T1000 (cell line): ENCODE results near the gene STARD3.
"Not testable (repeated sequence)": the region's sequence is repeated elsewhere in the genome, so short reads cannot be mapped to it uniquely, and the experiment has no call there.

Experiments used
- DNase-seq: peaks from one replicate; lab custom pipeline; 2025; ENCODE audit warnings: mixed read lengths; lab: John Stamatoyannopoulos, UW

Gene STARD3

GRCh38 chr17:39636927-39637736 lies at the start of gene STARD3:
Gene STARD3, plus strand, starts transcription at chr17:39637144. Its CDS starts 16,388 bp downstream, at chr17:39653532.
- DNase-seq = peak; percentile 70

- not testable (repeated sequence) for DNase-seq
Measured at GRCh38 chr17:39590180-39590579, 46.8 kb upstream of the STARD3 start.

DNA sequence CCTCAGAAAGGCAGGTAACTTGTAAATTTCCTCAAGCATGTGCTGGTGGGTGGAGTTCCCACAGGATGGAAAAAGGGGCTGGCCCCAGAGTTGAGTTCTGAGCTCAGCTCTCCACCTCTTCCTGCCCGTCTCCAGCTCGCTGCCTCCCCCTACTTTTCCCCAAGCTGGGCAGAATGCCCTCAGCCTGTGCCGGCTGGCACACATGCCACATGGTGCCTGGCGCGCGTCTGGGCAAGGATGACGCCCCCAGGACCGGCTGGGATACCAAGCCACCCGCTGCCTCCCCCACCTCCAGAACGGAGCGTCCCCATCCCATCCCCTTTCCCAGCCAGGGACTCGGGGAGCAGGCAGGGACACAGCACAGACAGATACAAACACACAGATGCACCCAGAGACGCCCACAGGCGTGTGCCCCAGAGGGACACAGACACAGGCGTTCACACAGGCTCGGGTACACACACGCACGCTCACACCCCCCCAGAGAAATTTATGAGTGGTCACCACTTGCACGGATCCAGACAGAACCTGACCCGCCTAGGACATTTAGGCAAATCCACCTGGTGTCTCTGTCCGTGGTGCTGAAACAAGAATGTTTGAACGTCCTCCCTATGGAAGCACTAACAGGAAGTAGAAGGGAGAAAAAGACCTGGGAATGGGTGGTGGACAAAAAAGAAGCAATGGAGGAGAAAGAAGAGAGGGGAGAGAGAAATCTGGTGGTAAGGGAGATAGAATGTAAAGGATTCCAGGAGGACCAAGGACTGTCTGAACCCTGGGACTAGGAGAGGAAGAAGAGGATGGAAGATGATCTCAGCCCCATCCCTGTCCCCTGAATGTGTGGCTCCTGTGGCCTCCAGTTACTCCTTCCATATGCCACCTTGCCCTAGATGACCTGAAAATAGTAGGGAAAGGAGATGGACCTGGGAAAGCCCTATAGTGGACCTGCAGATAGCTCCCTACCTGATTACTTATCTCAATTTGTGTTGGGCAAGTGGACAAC lies 44.7 kb upstream of the STARD3 start:
- DNase-seq = peak; percentile 20

GRCh38 chr17:39593371-39593770 lies 43.6 kb upstream of the STARD3 start:
- no peak for DNase-seq

DNA sequence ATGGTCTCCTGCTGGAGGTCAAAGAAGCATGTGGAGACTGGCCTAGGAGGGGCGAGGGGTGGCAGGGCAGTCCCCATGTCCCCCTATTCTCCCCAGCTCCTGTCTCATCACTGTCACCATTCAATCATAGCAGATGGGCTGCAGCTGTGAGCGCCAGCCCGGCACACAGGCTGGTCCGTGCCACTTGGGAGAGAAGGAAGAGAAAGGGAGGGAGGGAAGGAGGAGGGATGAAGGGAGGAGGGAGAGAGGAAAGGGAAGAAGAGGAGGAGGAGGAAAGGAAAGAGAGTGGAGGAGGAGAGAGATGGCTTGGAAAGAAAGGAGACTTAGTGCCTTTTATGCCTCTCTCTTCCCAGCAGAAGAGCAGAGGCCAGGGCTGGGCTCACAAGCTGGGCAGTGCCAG lies 41.6 kb upstream of the STARD3 start:
- no peak for DNase-seq

- DNase-seq = no peak
Measured at GRCh38 chr17:39595928-39596510, 40.9 kb upstream of the STARD3 start.

DNA sequence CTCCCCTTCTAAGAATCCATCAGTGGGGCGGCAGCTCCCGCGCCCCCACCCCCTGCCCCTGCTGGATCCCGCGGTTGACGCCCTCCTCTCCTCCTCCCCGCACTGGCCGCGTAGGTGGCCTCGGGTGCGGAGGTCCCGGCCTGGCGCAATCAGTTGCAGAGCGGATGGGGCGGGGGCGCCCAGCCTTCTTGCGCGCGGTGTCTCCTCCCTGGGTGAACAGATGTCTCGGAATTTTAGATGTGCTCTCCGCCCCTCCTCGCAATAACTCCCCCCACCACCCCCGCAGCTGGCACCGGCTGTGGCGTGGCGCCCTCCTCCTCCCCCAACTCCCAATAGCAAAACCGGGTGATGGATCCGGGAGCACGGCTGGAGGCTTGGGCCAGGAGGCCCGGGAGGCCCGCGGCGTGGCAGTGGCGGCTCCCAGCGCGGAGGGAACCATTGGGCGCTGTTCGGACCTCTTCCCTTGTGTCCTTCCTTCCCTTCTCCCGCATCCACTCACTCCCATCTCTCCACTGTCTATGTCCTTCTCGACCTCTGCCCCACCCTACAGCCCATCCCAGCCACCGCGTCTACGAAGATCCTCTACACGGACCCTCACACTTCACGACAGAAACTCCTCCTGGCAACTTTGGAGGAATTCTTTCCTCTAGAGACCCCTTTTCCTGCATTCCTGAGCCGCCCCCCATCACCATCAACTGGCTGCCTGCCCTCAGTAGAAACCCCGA lies 40.2 kb upstream of the STARD3 start:
- no peak for DNase-seq

GRCh38 chr17:39597372-39598046 lies 39.4 kb upstream of the STARD3 start:
- no peak for DNase-seq

DNA sequence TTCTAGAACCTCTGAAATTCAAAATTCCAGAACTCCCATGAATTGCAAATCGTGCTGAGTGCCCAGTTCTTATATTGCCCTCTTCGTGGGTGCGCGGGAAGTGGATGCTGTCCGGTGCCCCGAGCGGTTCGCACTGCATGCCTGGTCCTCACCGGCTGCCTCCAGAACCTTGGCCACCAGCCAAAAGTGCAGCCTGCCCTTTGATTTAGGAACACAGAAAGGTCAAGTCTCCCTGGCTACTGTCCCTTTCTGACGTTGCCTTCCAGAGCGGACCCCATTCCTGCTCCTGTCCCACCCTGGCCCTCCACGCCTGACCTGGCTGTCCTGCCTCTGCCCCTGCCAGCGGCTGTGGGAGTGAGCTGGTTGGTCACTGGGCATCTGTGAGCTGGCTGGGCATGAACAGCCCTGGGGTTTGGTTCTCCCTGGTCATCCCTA lies 38.9 kb upstream of the STARD3 start:
- no peak for DNase-seq

GRCh38 chr17:39598630-39599003 lies 38.3 kb upstream of the STARD3 start:
- DNase-seq = no peak

- no peak for DNase-seq
Measured at GRCh38 chr17:39599004-39599664, 37.8 kb upstream of the STARD3 start.

DNA sequence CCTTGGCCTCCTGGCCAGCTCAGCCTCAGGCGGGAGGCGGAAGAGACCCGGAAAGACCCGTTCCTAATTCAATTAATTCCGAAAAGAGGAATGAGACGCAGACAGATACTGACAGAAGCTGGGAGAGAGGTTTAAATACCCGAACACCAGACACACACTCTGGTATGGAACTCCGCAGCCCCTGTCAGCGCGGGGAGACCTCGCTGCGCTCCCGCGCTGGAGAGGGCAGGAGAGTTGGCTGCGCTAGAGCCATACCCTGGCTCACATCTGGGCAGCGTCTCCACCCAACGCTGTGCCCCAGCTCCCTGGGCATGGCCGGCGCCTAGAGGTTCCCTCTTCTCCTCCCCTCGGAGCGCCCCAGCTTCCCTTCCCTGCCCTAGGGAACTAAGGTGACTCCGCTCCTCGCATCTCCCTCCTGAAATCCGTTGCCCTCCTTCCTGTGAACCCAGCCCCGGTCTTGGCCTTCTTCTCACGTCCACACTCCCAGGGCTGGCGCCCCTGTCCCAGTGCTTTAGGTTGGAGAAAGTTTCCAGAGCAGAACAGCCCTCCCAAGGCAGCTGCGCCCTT lies 37.2 kb upstream of the STARD3 start:
- DNase-seq = no peak

GRCh38 chr17:39600288-39600996 lies 36.5 kb upstream of the STARD3 start:
- no peak for DNase-seq

DNA sequence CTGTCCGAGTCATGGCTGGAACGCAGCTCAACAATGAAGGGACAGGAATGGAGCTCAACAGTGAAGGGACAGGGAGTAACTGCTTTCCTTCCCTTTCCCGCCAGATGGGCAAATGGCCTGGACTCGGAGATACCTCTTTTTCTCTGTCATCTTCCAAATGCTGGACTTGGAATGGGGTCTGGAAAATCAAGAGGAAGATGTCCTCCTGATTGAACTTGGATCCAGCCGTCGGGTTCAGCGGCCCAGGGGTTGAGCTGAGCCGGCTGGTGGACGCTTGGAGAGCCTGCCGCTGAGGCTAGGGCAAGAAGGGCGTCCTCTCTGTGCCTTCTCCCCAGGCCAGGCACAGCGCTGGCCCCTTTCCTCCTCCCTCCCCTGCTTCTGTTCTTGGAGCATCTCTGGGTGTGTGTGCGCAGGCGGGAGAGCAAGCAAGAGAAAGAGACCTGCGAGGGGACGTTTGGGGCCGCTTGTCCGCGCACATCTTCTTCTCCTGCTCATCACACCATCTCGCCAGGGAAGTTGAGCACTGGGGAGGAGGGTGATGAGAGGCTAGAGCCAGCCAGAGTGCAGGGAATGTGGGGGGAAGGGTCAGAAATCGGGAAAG lies 35.8 kb upstream of the STARD3 start:
- no peak for DNase-seq

DNA sequence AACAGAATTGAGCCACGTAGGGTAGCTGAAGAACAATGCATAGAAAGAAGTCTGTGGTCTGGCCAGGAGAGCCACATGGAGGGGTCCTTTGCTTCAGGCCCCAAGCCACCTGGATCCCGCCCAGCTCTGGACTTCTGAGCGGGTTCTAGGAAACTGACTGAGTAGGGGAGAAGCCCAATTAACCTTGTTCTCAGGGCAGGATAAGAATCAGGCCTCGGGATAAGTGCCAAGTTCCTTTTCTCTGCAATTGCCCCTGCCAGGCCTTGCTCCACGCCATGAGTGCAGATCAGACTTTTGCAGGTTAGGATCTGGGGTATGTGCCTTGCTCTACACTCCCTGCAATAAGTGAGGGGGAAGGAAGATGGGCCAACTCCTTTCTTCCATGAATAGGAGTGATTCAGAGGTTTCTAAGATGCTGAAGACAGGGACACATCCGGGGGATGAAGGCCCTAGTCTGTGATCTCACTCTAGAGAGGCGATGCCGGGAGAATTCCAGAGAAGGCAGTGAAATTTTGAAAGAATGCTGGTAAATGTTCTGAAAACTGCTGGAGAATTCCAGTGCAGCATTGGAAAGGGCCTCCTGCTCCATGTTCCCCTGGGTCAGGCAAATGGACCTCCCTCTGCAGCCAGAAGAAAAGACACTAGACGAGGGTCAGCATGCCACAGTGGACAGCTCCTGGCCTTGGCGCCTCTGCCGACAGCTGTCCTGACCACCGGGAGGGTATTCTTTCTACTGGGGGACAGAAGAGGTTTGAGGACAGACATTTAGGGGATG lies 35.0 kb upstream of the STARD3 start:
- no peak for DNase-seq

DNA sequence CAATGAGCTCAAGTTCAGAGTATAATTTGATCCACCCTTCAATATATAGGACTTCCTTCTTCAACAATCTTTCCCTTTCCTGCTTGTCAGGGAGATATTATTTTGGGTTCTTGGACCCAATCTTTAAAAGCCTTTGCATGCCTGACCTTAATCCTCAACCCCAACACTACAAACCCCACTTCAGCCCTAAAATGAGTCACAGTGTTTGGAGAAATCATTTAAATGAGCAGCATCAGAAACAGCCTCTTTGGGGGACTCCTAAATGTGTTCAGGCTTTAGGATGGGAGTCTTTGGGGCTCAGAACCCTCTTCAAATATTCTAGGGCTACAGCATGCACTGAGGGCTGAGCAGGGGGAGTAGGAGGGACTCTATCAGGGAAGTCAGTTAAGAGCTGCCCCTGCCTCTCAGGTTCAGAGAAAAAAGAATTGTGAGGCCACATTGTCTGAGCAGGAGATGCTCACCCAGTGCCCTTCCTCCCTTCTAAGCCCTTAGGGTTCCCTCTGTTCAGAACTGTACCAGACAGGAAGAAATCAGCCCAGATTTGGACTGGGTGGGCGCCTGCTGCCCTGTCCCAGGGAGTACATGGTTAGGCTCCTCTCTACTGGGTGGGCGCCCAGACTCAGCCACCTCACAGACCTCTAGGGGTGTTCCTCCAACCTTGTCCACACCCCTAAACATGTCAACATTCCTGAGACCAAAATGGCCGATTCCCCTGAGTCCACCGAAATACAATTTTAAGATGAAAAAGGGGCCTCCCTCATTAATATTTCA lies 34.2 kb upstream of the STARD3 start:
- no peak for DNase-seq

- no peak for DNase-seq
Measured at GRCh38 chr17:39603304-39604016, 33.5 kb upstream of the STARD3 start.
